ENCODE measurements around the gene MTUS2.

DNA sequence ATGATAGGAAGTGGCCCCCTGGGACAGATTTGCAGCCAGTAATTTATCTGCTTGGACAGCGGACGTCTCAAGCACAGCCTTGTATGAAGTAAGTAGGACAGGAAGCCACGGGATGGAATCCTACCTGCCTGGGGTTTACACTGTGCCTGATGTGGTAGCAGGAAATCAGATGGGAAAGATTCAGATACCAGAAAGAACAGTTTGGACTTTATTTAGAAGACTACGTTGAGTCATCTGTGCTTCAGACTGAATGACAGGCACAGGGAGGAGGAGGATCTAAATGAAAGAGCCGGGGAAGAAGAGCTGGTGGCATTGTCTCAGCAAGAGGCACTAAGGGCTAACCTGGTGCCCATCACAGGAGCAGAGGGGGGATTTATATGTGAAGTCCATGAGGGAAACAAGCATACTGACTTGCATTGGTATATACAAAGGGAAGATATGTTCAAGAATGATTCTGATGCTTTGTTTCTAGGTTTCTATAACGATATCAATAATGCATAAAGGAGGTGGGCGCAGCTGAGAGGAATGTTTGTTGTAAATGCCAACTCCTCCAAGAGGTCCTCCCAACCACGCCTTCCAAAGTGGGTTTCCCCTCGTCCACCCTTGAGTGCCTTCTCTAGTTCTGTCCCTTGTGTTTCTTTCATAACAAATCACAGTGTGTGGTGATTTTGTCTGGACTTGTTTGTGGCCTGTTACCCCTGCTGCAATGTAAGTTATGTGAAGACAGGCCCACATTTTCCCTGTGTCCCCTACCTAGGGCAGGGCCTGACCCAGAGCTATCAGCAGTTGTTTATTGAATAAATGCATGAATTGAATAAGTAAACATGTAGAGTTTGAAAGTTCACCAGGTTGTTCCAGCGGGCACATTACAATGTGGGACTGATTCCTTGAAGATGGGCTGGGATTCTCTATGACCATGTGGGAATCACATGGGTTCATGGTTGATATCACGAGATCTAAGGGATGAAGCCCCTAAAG lies 446.9 kb downstream of the MTUS2 start:
- no peak for TF ChIP-seq EP300 (IDR thresholded peaks at IDR 0.05; ENCODE audit: low read length)
- no peak for TF ChIP-seq MAZ (CRISPR knock-in tag; conservative IDR thresholded peaks at IDR 0.05 in 1 of 2, IDR thresholded peaks at IDR 0.05 in 1 of 2)
- TF ChIP-seq, protein P1, sequence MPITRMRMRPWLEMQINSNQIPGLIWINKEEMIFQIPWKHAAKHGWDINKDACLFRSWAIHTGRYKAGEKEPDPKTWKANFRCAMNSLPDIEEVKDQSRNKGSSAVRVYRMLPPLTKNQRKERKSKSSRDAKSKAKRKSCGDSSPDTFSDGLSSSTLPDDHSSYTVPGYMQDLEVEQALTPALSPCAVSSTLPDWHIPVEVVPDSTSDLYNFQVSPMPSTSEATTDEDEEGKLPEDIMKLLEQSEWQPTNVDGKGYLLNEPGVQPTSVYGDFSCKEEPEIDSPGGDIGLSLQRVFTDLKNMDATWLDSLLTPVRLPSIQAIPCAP (CRISPR knock-in tag; IDR thresholded peaks at IDR 0.05; ENCODE audit: borderline replicate concordance): no peak
- TF ChIP-seq PREB (CRISPR knock-in tag; IDR thresholded peaks at IDR 0.05): no peak
- no peak for TF ChIP-seq CREB1 (IDR thresholded peaks at IDR 0.05)
- no peak for TF ChIP-seq CREB1 (CRISPR knock-in tag; IDR thresholded peaks at IDR 0.05)
- TF ChIP-seq ZNF253 (CRISPR knock-in tag; conservative IDR thresholded peaks at IDR 0.05): no peak
- TF ChIP-seq FOXP4 (CRISPR knock-in tag; IDR thresholded peaks at IDR 0.05; ENCODE audit: borderline replicate concordance): no peak
- TF ChIP-seq MYC (IDR thresholded peaks at IDR 0.05; ENCODE audit: low read depth, low read length): no peak
- no peak for TF ChIP-seq MYC (CRISPR knock-in tag; IDR thresholded peaks at IDR 0.05; ENCODE audit: borderline replicate concordance, low read depth)
- no peak for TF ChIP-seq TBP (optimal IDR thresholded peaks at IDR 0.05; ENCODE audit: low read depth, low read length)
- no peak for TF ChIP-seq ZNF124 (CRISPR knock-in tag; IDR thresholded peaks at IDR 0.05)

Data from K562 (cell line).